WTC11 (cell line): ENCODE results near the gene BNC1. TPM values are rescaled to one million over a fixed set of nuclear protein-coding genes. Genes with fewer than 3 reads are reported as not detected.

ENCODE experiments used
- CBFB ChIP-seq: sonication (generic); formaldehyde crosslinking; IDR thresholded peaks from 2 replicates; pipeline ENCODE4 v1.8.1; 2022; ENCODE audit warnings: mild to moderate bottlenecking, low read depth, missing genetic modification reagents
- FOXJ3 ChIP-seq: sonication (generic); formaldehyde crosslinking; IDR thresholded peaks from 2 replicates; pipeline ENCODE4 v1.9.0; 2021; ENCODE audit warnings: missing genetic modification reagents, mild to moderate bottlenecking, borderline replicate concordance
- FOXK1 ChIP-seq: sonication (generic); formaldehyde crosslinking; IDR thresholded peaks from 2 replicates; pipeline ENCODE4 v1.8.0; 2022; ENCODE audit warnings: mild to moderate bottlenecking, moderate library complexity, missing genetic modification reagents
- GABPB1 ChIP-seq: sonication (generic); formaldehyde crosslinking; IDR thresholded peaks from 2 replicates; pipeline ENCODE4 v1.8.1; 2023; ENCODE audit warnings: mild to moderate bottlenecking, missing genetic modification reagents
- JAZF1 ChIP-seq: fragments of 250-450 bp; sonication (Bioruptor Pico); IDR thresholded peaks from 2 replicates; pipeline ENCODE4 v1.9.0; 2021; ENCODE audit warnings: moderate library complexity, mild to moderate bottlenecking, inconsistent platforms
- RELA ChIP-seq: sonication (generic); formaldehyde crosslinking; IDR thresholded peaks from 2 replicates; pipeline ENCODE4 v1.8.1; 2022; ENCODE audit warnings: missing genetic modification reagents, mild to moderate bottlenecking, borderline replicate concordance
- SMAD3 ChIP-seq: sonication (generic); formaldehyde crosslinking; IDR thresholded peaks from 2 replicates; pipeline ENCODE4 v1.8.0; 2022; ENCODE audit warnings: missing genetic modification reagents, mild to moderate bottlenecking, borderline replicate concordance
- TEAD4 ChIP-seq: sonication (generic); formaldehyde crosslinking; IDR thresholded peaks from 2 replicates; pipeline ENCODE4 v1.8.0; 2022; ENCODE audit warnings: mild to moderate bottlenecking, missing genetic modification reagents
- TP53 ChIP-seq: sonication (generic); formaldehyde crosslinking; IDR thresholded peaks from 2 replicates; pipeline ENCODE4 v1.8.1; 2023; ENCODE audit warnings: mild to moderate bottlenecking, missing genetic modification reagents
- ZNF121 ChIP-seq: sonication (generic); formaldehyde crosslinking; IDR thresholded peaks from 2 replicates; pipeline ENCODE4 v1.8.0; 2023; ENCODE audit warnings: missing genetic modification reagents
- ZNF138 ChIP-seq: sonication (generic); formaldehyde crosslinking; conservative IDR thresholded peaks from 2 replicates; pipeline ENCODE4 v1.8.1; 2022; ENCODE audit warnings: mild to moderate bottlenecking, moderate library complexity, missing genetic modification reagents
- ZNF263 ChIP-seq: sonication (generic); formaldehyde crosslinking; IDR thresholded peaks from 2 replicates; pipeline ENCODE4 v1.8.1; 2022; ENCODE audit warnings: low read depth, mild to moderate bottlenecking, moderate library complexity, missing genetic modification reagents
- ZNF671 ChIP-seq: fragments of 250-450 bp; sonication (Bioruptor Pico); IDR thresholded peaks from 2 replicates; pipeline ENCODE4 v1.8.0; 2021; ENCODE audit warnings: mild to moderate bottlenecking
- total RNA-seq: library from RNA; stranded (reverse); gene quantifications from 3 replicates; pipeline ENCODE4 v1.2.3, GENCODE V29; 2021
- TF ChIP-seq, protein P1 (sequence below): sonication (generic); formaldehyde crosslinking; IDR thresholded peaks from 2 replicates; pipeline ENCODE4 v1.8.1; 2023; ENCODE audit warnings: mild to moderate bottlenecking, missing genetic modification reagents
- TF ChIP-seq, protein P2 (sequence below): fragments of 250-450 bp; sonication (Bioruptor Pico); IDR thresholded peaks from 2 replicates; pipeline ENCODE4 v2.1.2; 2022; ENCODE audit warnings: mild to moderate bottlenecking, moderate library complexity
- TF ChIP-seq, protein P3 (sequence below): fragments of 250-450 bp; sonication (Bioruptor Pico); IDR thresholded peaks from 2 replicates; pipeline ENCODE4 v1.9.0; 2021; ENCODE audit warnings: mild to moderate bottlenecking, borderline replicate concordance
- TF ChIP-seq, protein P4 (sequence below): sonication (generic); formaldehyde crosslinking; IDR thresholded peaks from 2 replicates; pipeline ENCODE4 v1.8.0; 2023; ENCODE audit warnings: mild to moderate bottlenecking, missing genetic modification reagents
- TF ChIP-seq, protein P5 (sequence below): sonication (generic); formaldehyde crosslinking; IDR thresholded peaks from 2 replicates; pipeline ENCODE4 v1.8.1; 2022; ENCODE audit warnings: missing genetic modification reagents, borderline replicate concordance
- TF ChIP-seq, protein P6 (sequence below): sonication (generic); formaldehyde crosslinking; IDR thresholded peaks from 2 replicates; pipeline ENCODE4 v1.8.1; 2023; ENCODE audit warnings: mild to moderate bottlenecking, missing genetic modification reagents, borderline replicate concordance
- TF ChIP-seq, protein P7 (sequence below): sonication (generic); formaldehyde crosslinking; IDR thresholded peaks from 2 replicates; pipeline ENCODE4 v1.8.1; 2022; ENCODE audit warnings: low read depth, mild to moderate bottlenecking, moderate library complexity, missing genetic modification reagents, borderline replicate concordance

The BNC1 gene
- total RNA-seq, 1 experiment from 2014 or later = 0.11 TPM

DNA sequence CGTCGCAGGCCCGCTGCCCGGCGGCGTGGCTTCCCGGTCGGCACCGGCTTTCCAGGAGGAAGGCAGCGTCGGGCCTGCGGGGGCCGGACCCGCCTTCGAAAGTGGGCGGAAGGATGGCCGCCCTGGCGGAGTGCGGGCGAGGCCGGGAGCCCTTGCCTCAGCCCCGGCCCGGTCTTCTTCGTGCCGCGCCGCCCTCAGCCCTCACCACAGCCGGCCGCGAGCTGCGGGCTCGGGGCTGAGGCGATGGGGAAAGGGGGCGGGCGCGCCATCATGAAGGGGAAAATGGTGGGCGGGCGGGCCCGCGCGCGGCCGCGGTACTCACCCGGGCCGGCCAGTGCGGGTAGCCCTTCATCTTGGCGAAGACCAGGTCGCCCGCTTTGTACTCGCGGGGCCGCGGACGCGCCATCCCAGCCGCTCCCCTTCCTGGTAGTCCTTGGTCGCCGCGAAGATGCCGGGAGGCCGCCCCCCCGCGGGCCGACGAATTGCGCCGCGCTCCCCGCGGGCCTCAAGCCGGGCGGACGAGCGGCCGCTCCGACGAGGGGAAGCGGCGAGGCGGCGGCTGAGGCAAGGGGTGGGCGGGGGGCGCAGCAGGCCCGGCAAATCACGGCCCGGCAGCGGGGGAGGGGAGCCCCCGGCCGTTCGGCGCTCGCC lies 77.3 kb downstream of the BNC1 start (continued):
- TF ChIP-seq ZNF263 (CRISPR knock-in tag) (no peak), ZNF671 (no peak), JAZF1 (CRISPR knock-in tag) (no peak), SMAD3 (CRISPR knock-in tag) (no peak), GABPB1 (no peak), FOXJ3 (CRISPR knock-in tag) (no peak), ZNF138 (CRISPR knock-in tag) (0 out of 2 replicates have a peak, but pooled peaks have one; percentile 59), ZNF121 (CRISPR knock-in tag) (no peak), FOXK1 (CRISPR knock-in tag) (0 out of 2 replicates have a peak, but pooled peaks have one; percentile 13), TEAD4 (peak; percentile 73), RELA (CRISPR knock-in tag) (0 out of 2 replicates have a peak, but pooled peaks have one; percentile 46), CBFB (no peak), TP53 (CRISPR knock-in tag) (peak; percentile 44; the same call in 1 of the 2 replicates)
- TF ChIP-seq, protein P1, sequence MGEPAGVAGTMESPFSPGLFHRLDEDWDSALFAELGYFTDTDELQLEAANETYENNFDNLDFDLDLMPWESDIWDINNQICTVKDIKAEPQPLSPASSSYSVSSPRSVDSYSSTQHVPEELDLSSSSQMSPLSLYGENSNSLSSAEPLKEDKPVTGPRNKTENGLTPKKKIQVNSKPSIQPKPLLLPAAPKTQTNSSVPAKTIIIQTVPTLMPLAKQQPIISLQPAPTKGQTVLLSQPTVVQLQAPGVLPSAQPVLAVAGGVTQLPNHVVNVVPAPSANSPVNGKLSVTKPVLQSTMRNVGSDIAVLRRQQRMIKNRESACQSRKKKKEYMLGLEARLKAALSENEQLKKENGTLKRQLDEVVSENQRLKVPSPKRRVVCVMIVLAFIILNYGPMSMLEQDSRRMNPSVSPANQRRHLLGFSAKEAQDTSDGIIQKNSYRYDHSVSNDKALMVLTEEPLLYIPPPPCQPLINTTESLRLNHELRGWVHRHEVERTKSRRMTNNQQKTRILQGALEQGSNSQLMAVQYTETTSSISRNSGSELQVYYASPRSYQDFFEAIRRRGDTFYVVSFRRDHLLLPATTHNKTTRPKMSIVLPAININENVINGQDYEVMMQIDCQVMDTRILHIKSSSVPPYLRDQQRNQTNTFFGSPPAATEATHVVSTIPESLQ (CRISPR knock-in tag) = no peak
- TF ChIP-seq, protein P2, sequence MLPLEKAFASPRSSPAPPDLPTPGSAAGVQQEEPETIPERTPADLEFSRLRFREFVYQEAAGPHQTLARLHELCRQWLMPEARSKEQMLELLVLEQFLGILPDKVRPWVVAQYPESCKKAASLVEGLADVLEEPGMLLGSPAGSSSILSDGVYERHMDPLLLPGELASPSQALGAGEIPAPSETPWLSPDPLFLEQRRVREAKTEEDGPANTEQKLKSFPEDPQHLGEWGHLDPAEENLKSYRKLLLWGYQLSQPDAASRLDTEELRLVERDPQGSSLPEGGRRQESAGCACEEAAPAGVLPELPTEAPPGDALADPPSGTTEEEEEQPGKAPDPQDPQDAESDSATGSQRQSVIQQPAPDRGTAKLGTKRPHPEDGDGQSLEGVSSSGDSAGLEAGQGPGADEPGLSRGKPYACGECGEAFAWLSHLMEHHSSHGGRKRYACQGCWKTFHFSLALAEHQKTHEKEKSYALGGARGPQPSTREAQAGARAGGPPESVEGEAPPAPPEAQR (CRISPR knock-in tag) = no peak
- TF ChIP-seq, protein P3, sequence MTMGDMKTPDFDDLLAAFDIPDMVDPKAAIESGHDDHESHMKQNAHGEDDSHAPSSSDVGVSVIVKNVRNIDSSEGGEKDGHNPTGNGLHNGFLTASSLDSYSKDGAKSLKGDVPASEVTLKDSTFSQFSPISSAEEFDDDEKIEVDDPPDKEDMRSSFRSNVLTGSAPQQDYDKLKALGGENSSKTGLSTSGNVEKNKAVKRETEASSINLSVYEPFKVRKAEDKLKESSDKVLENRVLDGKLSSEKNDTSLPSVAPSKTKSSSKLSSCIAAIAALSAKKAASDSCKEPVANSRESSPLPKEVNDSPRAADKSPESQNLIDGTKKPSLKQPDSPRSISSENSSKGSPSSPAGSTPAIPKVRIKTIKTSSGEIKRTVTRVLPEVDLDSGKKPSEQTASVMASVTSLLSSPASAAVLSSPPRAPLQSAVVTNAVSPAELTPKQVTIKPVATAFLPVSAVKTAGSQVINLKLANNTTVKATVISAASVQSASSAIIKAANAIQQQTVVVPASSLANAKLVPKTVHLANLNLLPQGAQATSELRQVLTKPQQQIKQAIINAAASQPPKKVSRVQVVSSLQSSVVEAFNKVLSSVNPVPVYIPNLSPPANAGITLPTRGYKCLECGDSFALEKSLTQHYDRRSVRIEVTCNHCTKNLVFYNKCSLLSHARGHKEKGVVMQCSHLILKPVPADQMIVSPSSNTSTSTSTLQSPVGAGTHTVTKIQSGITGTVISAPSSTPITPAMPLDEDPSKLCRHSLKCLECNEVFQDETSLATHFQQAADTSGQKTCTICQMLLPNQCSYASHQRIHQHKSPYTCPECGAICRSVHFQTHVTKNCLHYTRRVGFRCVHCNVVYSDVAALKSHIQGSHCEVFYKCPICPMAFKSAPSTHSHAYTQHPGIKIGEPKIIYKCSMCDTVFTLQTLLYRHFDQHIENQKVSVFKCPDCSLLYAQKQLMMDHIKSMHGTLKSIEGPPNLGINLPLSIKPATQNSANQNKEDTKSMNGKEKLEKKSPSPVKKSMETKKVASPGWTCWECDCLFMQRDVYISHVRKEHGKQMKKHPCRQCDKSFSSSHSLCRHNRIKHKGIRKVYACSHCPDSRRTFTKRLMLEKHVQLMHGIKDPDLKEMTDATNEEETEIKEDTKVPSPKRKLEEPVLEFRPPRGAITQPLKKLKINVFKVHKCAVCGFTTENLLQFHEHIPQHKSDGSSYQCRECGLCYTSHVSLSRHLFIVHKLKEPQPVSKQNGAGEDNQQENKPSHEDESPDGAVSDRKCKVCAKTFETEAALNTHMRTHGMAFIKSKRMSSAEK (CRISPR knock-in tag) = no peak
- TF ChIP-seq, protein P4, sequence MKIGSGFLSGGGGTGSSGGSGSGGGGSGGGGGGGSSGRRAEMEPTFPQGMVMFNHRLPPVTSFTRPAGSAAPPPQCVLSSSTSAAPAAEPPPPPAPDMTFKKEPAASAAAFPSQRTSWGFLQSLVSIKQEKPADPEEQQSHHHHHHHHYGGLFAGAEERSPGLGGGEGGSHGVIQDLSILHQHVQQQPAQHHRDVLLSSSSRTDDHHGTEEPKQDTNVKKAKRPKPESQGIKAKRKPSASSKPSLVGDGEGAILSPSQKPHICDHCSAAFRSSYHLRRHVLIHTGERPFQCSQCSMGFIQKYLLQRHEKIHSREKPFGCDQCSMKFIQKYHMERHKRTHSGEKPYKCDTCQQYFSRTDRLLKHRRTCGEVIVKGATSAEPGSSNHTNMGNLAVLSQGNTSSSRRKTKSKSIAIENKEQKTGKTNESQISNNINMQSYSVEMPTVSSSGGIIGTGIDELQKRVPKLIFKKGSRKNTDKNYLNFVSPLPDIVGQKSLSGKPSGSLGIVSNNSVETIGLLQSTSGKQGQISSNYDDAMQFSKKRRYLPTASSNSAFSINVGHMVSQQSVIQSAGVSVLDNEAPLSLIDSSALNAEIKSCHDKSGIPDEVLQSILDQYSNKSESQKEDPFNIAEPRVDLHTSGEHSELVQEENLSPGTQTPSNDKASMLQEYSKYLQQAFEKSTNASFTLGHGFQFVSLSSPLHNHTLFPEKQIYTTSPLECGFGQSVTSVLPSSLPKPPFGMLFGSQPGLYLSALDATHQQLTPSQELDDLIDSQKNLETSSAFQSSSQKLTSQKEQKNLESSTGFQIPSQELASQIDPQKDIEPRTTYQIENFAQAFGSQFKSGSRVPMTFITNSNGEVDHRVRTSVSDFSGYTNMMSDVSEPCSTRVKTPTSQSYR (CRISPR knock-in tag) = no peak
- TF ChIP-seq, protein P5, sequence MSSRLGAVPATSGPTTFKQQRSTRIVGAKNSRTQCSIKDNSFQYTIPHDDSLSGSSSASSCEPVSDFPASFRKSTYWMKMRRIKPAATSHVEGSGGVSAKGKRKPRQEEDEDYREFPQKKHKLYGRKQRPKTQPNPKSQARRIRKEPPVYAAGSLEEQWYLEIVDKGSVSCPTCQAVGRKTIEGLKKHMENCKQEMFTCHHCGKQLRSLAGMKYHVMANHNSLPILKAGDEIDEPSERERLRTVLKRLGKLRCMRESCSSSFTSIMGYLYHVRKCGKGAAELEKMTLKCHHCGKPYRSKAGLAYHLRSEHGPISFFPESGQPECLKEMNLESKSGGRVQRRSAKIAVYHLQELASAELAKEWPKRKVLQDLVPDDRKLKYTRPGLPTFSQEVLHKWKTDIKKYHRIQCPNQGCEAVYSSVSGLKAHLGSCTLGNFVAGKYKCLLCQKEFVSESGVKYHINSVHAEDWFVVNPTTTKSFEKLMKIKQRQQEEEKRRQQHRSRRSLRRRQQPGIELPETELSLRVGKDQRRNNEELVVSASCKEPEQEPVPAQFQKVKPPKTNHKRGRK (CRISPR knock-in tag) = no peak
- TF ChIP-seq, protein P6, sequence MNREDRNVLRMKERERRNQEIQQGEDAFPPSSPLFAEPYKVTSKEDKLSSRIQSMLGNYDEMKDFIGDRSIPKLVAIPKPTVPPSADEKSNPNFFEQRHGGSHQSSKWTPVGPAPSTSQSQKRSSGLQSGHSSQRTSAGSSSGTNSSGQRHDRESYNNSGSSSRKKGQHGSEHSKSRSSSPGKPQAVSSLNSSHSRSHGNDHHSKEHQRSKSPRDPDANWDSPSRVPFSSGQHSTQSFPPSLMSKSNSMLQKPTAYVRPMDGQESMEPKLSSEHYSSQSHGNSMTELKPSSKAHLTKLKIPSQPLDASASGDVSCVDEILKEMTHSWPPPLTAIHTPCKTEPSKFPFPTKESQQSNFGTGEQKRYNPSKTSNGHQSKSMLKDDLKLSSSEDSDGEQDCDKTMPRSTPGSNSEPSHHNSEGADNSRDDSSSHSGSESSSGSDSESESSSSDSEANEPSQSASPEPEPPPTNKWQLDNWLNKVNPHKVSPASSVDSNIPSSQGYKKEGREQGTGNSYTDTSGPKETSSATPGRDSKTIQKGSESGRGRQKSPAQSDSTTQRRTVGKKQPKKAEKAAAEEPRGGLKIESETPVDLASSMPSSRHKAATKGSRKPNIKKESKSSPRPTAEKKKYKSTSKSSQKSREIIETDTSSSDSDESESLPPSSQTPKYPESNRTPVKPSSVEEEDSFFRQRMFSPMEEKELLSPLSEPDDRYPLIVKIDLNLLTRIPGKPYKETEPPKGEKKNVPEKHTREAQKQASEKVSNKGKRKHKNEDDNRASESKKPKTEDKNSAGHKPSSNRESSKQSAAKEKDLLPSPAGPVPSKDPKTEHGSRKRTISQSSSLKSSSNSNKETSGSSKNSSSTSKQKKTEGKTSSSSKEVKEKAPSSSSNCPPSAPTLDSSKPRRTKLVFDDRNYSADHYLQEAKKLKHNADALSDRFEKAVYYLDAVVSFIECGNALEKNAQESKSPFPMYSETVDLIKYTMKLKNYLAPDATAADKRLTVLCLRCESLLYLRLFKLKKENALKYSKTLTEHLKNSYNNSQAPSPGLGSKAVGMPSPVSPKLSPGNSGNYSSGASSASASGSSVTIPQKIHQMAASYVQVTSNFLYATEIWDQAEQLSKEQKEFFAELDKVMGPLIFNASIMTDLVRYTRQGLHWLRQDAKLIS (CRISPR knock-in tag) = 0 out of 2 replicates have a peak, but pooled peaks have one; percentile 76
- TF ChIP-seq, protein P7, sequence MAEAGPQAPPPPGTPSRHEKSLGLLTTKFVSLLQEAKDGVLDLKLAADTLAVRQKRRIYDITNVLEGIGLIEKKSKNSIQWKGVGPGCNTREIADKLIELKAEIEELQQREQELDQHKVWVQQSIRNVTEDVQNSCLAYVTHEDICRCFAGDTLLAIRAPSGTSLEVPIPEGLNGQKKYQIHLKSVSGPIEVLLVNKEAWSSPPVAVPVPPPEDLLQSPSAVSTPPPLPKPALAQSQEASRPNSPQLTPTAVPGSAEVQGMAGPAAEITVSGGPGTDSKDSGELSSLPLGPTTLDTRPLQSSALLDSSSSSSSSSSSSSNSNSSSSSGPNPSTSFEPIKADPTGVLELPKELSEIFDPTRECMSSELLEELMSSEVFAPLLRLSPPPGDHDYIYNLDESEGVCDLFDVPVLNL (CRISPR knock-in tag) = 0 out of 2 replicates have a peak, but pooled peaks have one; percentile 76
